HPDE6-E6E7 (cell line): ENCODE results near the gene FOXO3.
A peak's percentile ranks its signal among the peaks of the same experiment; 100 is the strongest.

Source experiments
- DNase-seq: peaks from one replicate; pipeline ENCODE4 v3.0.0; 2011; ENCODE audit warnings: missing footprints; ENCODE audit errors: extremely low spot score

FOXO3 gene

GRCh38 chr6:108711071-108711470 lies 150.4 kb downstream of the FOXO3 start:
- DNase-seq = no peak

- DNase-seq = no peak
Measured at GRCh38 chr6:108711826-108712225, 151.1 kb downstream of the FOXO3 start.

- peak; percentile 25 for DNase-seq
Measured at GRCh38 chr6:108712946-108713345, 152.2 kb downstream of the FOXO3 start.

GRCh38 chr6:108714101-108714765 lies 153.5 kb downstream of the FOXO3 start:
- DNase-seq = no peak

- DNase-seq = no peak
Measured at GRCh38 chr6:108714766-108715414, 154.2 kb downstream of the FOXO3 start.

- no peak for DNase-seq
Measured at GRCh38 chr6:108715832-108716231, 155.1 kb downstream of the FOXO3 start.

GRCh38 chr6:108716801-108717791 lies 156.4 kb downstream of the FOXO3 start:
- DNase-seq = no peak

GRCh38 chr6:108719477-108719876 lies 158.8 kb downstream of the FOXO3 start:
- no peak for DNase-seq

GRCh38 chr6:108720827-108721226 lies 160.1 kb downstream of the FOXO3 start:
- no peak for DNase-seq

- DNase-seq = no peak
Measured at GRCh38 chr6:108721286-108721685, 160.6 kb downstream of the FOXO3 start.

- DNase-seq = no peak
Measured at GRCh38 chr6:108723594-108723993, 162.9 kb downstream of the FOXO3 start.

- DNase-seq = no peak
Measured at GRCh38 chr6:108726726-108727339, 166.1 kb downstream of the FOXO3 start.

- no peak for DNase-seq
Measured at GRCh38 chr6:108727966-108728730, 167.4 kb downstream of the FOXO3 start.

- no peak for DNase-seq
Measured at GRCh38 chr6:108728826-108729225, 168.1 kb downstream of the FOXO3 start.

- no peak for DNase-seq
Measured at GRCh38 chr6:108730635-108731515, 170.2 kb downstream of the FOXO3 start.

GRCh38 chr6:108732091-108732870 lies 171.6 kb downstream of the FOXO3 start:
- no peak for DNase-seq

GRCh38 chr6:108733051-108733450 lies 172.3 kb downstream of the FOXO3 start:
- DNase-seq = no peak

- no peak for DNase-seq
Measured at GRCh38 chr6:108733706-108734265, 173.1 kb downstream of the FOXO3 start.
